ENCODE data around the gene NCAPD3. TPM values are rescaled to one million over a fixed set of nuclear protein-coding genes. Genes with fewer than 3 reads are reported as not detected.

NCAPD3 gene
- total RNA-seq, 2 donors from 2014 or later: 42.6 to 45.5 TPM

GRCh38 chr11:134226806-134227325, 3.1 kb upstream of the NCAPD3 start:
- Mint-ChIP-seq H3K27me3 (ENCODE audit: insufficient read depth) (no peaks in the 10 kb centered on the region), H3K36me3 (ENCODE audit: low read depth) (peaks cover 3% of the 10 kb centered on the region), H3K4me1 (peaks cover 22% of the 10 kb centered on the region), H3K9me3 (no peaks in the 10 kb centered on the region), H3K27ac (no peak overlapping the region), H3K4me3 (peak overlapping the region; percentile 72)
- Histone ChIP-seq H3K27me3 (ENCODE audit: control insufficient read depth, insufficient read depth, low read length, poor library complexity, severe bottlenecking) (no peaks in the 10 kb centered on the region), H3K9me3 (ENCODE audit: control insufficient read depth, low read length) (no peaks in the 10 kb centered on the region), H3K4me3 (ENCODE audit: low read length) (peak overlapping the region; percentile 93), H3K4me1 (ENCODE audit: control insufficient read depth, insufficient read depth, low read length) (peaks cover 12% of the 10 kb centered on the region), H3K36me3 (ENCODE audit: control insufficient read depth, insufficient read depth, low read length) (peaks cover 4% of the 10 kb centered on the region), H3K9ac (ENCODE audit: extremely low read depth, low read length, poor library complexity, severe bottlenecking) (no peak overlapping the region), H3K27ac (ENCODE audit: low read depth, low read length) (no peak overlapping the region)
- no peak for TF ChIP-seq CTCF (conservative IDR thresholded peaks at IDR 0.05)
- 93 to 100% methylated on average over 1 to 5 of the region's 5 CpGs for WGBS, 2 experiments (ENCODE audit: insufficient coverage in 1 of 2, insufficient read length in 1 of 2)
- no peak for DNase-seq

- no peaks in the 10 kb centered on the region for H3K27me3 ChIP-seq (ENCODE audit: control insufficient read depth, insufficient read depth, low read length, poor library complexity, severe bottlenecking)
- WGBS, 2 experiments (ENCODE audit: insufficient coverage in 1 of 2, insufficient read length in 1 of 2): 0 to 1% methylated on average over 17 to 93 of the region's 93 CpGs
- Mint-ChIP-seq H3K27me3 (ENCODE audit: insufficient read depth) (no peaks in the 10 kb centered on the region), H3K36me3 (ENCODE audit: low read depth) (peaks cover 10% of the 10 kb centered on the region), H3K4me3 (peak overlapping the region; percentile 72), H3K9me3 (no peaks in the 10 kb centered on the region), H3K4me1 (peaks cover 15% of the 10 kb centered on the region), H3K27ac (no peak overlapping the region)
- TF ChIP-seq CTCF (conservative IDR thresholded peaks at IDR 0.05): no peak
- peak; percentile 69 for DNase-seq
- peaks cover 11% of the 10 kb centered on the region for H3K36me3 ChIP-seq (ENCODE audit: control insufficient read depth, insufficient read depth, low read length)
- no peaks in the 10 kb centered on the region for H3K9me3 ChIP-seq (ENCODE audit: control insufficient read depth, low read length)
- H3K4me3 ChIP-seq (ENCODE audit: low read length): peak overlapping the region; percentile 93
- H3K27ac ChIP-seq (ENCODE audit: low read depth, low read length): no peak overlapping the region
- H3K9ac ChIP-seq (ENCODE audit: extremely low read depth, low read length, poor library complexity, severe bottlenecking): peak overlapping the region; percentile 61
- peaks cover 12% of the 10 kb centered on the region for H3K4me1 ChIP-seq (ENCODE audit: control insufficient read depth, insufficient read depth, low read length)
Measured at GRCh38 chr11:134224710-134225664, 1.2 kb upstream of the NCAPD3 start.

GRCh38 chr11:134223121-134223520, 646 bp downstream of the NCAPD3 start:
- no peak for DNase-seq
- Mint-ChIP-seq H3K4me3 (peak overlapping the region; percentile 72), H3K27ac (peak overlapping the region; percentile 19), H3K27me3 (ENCODE audit: insufficient read depth) (no peaks in the 10 kb centered on the region), H3K4me1 (peaks cover 14% of the 10 kb centered on the region), H3K36me3 (ENCODE audit: low read depth) (peaks cover 22% of the 10 kb centered on the region), H3K9me3 (no peaks in the 10 kb centered on the region)
- no peak overlapping the region for H3K27ac ChIP-seq (ENCODE audit: low read depth, low read length)
- peak overlapping the region; percentile 93 for H3K4me3 ChIP-seq (ENCODE audit: low read length)
- no peak for TF ChIP-seq CTCF (conservative IDR thresholded peaks at IDR 0.05)
- H3K27me3 ChIP-seq (ENCODE audit: control insufficient read depth, insufficient read depth, low read length, poor library complexity, severe bottlenecking): no peaks in the 10 kb centered on the region
- peaks cover 20% of the 10 kb centered on the region for H3K36me3 ChIP-seq (ENCODE audit: control insufficient read depth, insufficient read depth, low read length)
- H3K9ac ChIP-seq (ENCODE audit: extremely low read depth, low read length, poor library complexity, severe bottlenecking): peak overlapping the region; percentile 56
- H3K4me1 ChIP-seq (ENCODE audit: control insufficient read depth, insufficient read depth, low read length): peaks cover 12% of the 10 kb centered on the region
- 4 to 8% methylated on average over 4 to 5 of the region's 5 CpGs for WGBS, 2 experiments (ENCODE audit: insufficient coverage in 1 of 2, insufficient read length in 1 of 2)
- H3K9me3 ChIP-seq (ENCODE audit: control insufficient read depth, low read length): no peaks in the 10 kb centered on the region
